CD4-positive, alpha-beta T cell (primary cell): ENCODE results near the gene CDH22. TPM values are rescaled to one million over a fixed set of nuclear protein-coding genes. Genes with fewer than 3 reads are reported as not detected.

Source experiments
- ATAC-seq: fragments of 200-7000 bp; cut with Tn5 transposase; one replicate; pipeline ENCODE4 v1.10.0; 2022; ENCODE audit warnings: mild to moderate bottlenecking; ENCODE audit not compliant: poor library complexity
- CTCF ChIA-PET: fragments of 350-600 bp; sonication (Branson Sonifier 250); formaldehyde crosslinking; loops from one replicate; lab custom pipeline; 2021; ENCODE audit warnings: antibody characterized with exemption, inconsistent platforms; lab: Charles Lee
- POLR2A ChIA-PET: fragments of 350-600 bp; sonication (Branson Sonifier 250); formaldehyde crosslinking; loops from one replicate; lab custom pipeline; 2021; ENCODE audit warnings: antibody characterized with exemption, inconsistent platforms; lab: Charles Lee
- DNase-seq, 14 experiments: peaks; one replicate each; pipeline ENCODE4 v3.0.0-alpha.2; 2013 to 2020; ENCODE audit warnings: mixed read lengths in 2 of 14
- H3K27ac ChIP-seq, 2 donors: one replicate each; pipeline versions ENCODE4 v1.5.1 to v1.7.0; 2013; ENCODE audit warnings: low read length in 2 of 2, low read depth in 1 of 2, mild to moderate bottlenecking in 1 of 2
- H3K27me3 ChIP-seq, 2 experiments: 1 replicate in 1 of 2; 2 replicates in 1 of 2; pipeline versions ENCODE4 v1.6.1 to v1.7.0; 2013; ENCODE audit warnings: low read length in 2 of 2, control low read depth in 1 of 2, mild to moderate bottlenecking in 1 of 2, moderate library complexity in 1 of 2; ENCODE audit not compliant: insufficient read depth in 2 of 2, control insufficient read depth in 1 of 2
- H3K36me3 ChIP-seq: one replicate; pipeline ENCODE4 v1.6.1; 2013; ENCODE audit warnings: low read length, control low read depth; ENCODE audit not compliant: insufficient read depth
- H3K4me1 ChIP-seq: one replicate; pipeline ENCODE4 v1.6.1; 2013; ENCODE audit warnings: low read length, control low read depth; ENCODE audit not compliant: insufficient read depth
- H3K4me3 ChIP-seq: one replicate; pipeline ENCODE4 v1.5.1; 2013; ENCODE audit warnings: mild to moderate bottlenecking, low read length, moderate library complexity
- H3K9me3 ChIP-seq, 2 experiments: 1 replicate in 1 of 2; 2 replicates in 1 of 2; pipeline versions ENCODE4 v1.6.1 to v1.7.0; 2013; ENCODE audit warnings: low read length in 2 of 2, mild to moderate bottlenecking in 2 of 2, control low read depth in 1 of 2, moderate library complexity in 1 of 2; ENCODE audit not compliant: control insufficient read depth in 1 of 2, insufficient read depth in 1 of 2
- H3K27ac Mint-ChIP-seq: one replicate; pipeline ENCODE4 v1.8.0; 2020; ENCODE audit warnings: mixed read lengths
- H3K27me3 Mint-ChIP-seq: one replicate; pipeline ENCODE4 v1.8.0; 2021; ENCODE audit warnings: mixed read lengths
- H3K36me3 Mint-ChIP-seq: one replicate; pipeline ENCODE4 v1.8.0; 2021; ENCODE audit warnings: low read depth, mixed read lengths
- H3K4me1 Mint-ChIP-seq: one replicate; pipeline ENCODE4 v1.8.0; 2021; ENCODE audit warnings: low read depth, mixed read lengths
- H3K4me3 Mint-ChIP-seq: one replicate; pipeline ENCODE4 v1.8.0; 2020; ENCODE audit warnings: mild to moderate bottlenecking, mixed read lengths
- H3K9me3 Mint-ChIP-seq: one replicate; pipeline ENCODE4 v1.8.0; 2020; ENCODE audit warnings: mixed read lengths
- intact Hi-C, 2 experiments: fragments of 100-400 bp; cut with DNase I in 1 of 2; cut with micrococcal nuclease in 1 of 2; formaldehyde crosslinking; loops; one replicate each; pipeline versions ENCODE4 v1.15.1 to v1.9.0; 2023 to 2025; cut with DNase I, micrococcal nuclease
- total RNA-seq, 174 experiments: library from RNA in 2 of 174; stranded (reverse) in 2 of 174; gene quantifications; one replicate each; pipeline ENCODE4 v1.2.3 and lab custom pipeline; 2021 to 2026
- TF ChIP-seq, protein P1 (sequence below): fragments of 200-600 bp; IDR thresholded peaks from one replicate; pipeline ENCODE4 v1.8.0; 2022; ENCODE audit warnings: antibody characterized with exemption, mild to moderate bottlenecking

The CDH22 gene
- total RNA-seq, 2 experiments from 2014 or later, result not detected

DNA sequence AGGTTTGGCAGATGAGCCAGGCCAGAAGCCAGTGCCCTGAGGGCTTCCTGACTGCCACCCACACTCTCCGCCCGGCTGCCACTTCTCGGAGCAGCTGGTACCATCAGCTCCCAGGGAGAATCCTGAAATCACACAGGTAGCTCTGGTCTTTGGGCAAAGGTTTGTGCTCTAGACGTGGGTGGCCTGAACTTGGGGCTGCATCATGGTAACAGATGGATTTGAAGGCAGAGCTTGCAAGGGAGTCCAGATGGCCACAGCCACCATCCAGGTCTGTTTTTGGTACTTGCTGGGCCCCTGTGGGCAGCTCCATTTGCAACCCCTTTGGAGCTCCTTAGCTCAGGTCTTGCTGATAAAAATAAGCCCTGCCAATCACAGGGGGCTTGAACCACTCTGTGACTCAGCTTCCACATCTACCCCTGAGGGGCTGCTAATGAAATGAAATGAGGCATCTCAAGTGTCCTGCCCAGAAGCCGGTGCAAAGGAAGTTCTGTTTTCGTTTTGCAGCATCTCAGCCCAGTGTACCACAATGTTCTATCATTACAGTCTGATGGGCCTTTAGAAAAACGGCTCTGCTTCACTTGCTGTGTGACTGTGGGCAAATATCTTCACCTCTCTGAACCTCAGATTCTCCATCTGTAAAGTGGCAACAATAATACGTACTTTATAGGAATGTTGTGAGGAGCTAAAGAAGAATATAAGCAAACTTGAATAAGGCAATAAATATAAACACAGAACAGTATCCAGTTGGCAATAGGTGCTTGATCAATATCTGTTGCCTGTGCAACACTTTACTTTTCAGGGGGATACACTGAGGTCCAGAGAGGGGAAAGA, 25.1 kb upstream of the CDH22 start:
- H3K4me1 Mint-ChIP-seq, result no peaks in the 10 kb centered on the region
- peaks cover 52% of the 10 kb centered on the region for H3K27me3 Mint-ChIP-seq
- Histone ChIP-seq H3K9me3 (peaks cover 0 to 7% of the 10 kb centered on the region in 2 experiments), H3K27ac (no peak overlapping the region), H3K27me3 (peaks cover 24 to 38% of the 10 kb centered on the region in 2 experiments), H3K4me1 (no peaks in the 10 kb centered on the region), H3K4me3 (no peak overlapping the region), H3K36me3 (no peaks in the 10 kb centered on the region)
- DNase-seq (no peak), ATAC-seq (no peak)
- TF ChIP-seq, protein P1, sequence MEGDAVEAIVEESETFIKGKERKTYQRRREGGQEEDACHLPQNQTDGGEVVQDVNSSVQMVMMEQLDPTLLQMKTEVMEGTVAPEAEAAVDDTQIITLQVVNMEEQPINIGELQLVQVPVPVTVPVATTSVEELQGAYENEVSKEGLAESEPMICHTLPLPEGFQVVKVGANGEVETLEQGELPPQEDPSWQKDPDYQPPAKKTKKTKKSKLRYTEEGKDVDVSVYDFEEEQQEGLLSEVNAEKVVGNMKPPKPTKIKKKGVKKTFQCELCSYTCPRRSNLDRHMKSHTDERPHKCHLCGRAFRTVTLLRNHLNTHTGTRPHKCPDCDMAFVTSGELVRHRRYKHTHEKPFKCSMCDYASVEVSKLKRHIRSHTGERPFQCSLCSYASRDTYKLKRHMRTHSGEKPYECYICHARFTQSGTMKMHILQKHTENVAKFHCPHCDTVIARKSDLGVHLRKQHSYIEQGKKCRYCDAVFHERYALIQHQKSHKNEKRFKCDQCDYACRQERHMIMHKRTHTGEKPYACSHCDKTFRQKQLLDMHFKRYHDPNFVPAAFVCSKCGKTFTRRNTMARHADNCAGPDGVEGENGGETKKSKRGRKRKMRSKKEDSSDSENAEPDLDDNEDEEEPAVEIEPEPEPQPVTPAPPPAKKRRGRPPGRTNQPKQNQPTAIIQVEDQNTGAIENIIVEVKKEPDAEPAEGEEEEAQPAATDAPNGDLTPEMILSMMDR, result no peak
- H3K9me3 Mint-ChIP-seq, result no peaks in the 10 kb centered on the region
- intact Hi-C loops, result no loop called here
- no peak overlapping the region for H3K27ac Mint-ChIP-seq
- ChIA-PET POLR2A (interaction anchor here (1.5 kb wide), 1 partner anchor 73 kb away, joined by 4 read pairs; the partner anchor contains the start of gene ELMO2), CTCF (no interaction called here)
- H3K36me3 Mint-ChIP-seq, result no peaks in the 10 kb centered on the region
- H3K4me3 Mint-ChIP-seq, result no peak overlapping the region

DNA sequence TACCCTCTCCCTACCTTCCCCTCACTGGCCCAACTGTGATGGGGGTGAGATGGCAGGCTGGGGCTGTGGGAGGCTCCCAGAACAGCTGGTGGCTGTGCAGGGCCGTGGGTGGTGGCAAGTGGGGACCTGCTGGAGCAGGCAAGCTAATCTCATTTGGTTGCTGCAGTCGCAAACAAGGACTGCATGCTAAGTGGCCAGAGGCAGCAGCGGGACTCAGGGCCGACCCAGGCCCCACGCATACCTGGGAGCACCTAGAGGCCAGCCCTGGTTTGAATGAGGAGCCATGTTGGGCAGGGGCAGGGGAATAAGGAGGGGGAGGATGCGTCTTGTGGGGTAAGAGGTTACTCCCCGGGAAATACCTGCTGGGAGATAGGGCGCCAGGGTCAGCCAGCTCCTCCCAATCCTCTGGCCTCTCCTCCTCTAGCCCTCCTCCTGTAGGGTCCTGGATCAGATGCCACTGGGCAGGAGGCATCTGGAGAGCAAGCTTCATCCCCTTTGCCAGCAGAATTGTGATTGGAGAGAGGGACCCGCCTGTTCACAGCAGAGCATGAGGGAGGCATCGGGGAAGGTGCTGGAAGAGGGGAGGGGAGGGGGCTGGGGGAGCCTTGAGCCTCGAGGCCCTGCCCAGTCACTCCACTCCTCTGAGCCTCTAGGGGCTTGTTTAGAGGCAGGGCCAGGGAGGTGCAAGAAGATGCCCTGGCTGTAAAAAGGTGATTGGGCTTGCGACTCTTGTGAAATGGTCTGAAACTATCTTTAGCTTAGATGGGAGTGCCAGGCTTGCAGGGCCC, 24.3 kb upstream of the CDH22 start:
- no peak overlapping the region for H3K4me3 ChIP-seq
- ATAC-seq, result no peak

More for the DNA sequence above, 24.3 kb upstream of the CDH22 start:
- no peak for DNase-seq
- no peak overlapping the region for H3K4me3 Mint-ChIP-seq
- Histone ChIP-seq H3K36me3 (no peaks in the 10 kb centered on the region), H3K9me3 (peaks cover 0 to 7% of the 10 kb centered on the region in 2 experiments), H3K27ac (no peak overlapping the region), H3K4me1 (no peaks in the 10 kb centered on the region), H3K27me3 (peaks cover 19 to 30% of the 10 kb centered on the region in 2 experiments)
- H3K36me3 Mint-ChIP-seq, result no peaks in the 10 kb centered on the region
- H3K9me3 Mint-ChIP-seq, result no peaks in the 10 kb centered on the region
- no peak overlapping the region for H3K27ac Mint-ChIP-seq
- CTCF ChIA-PET, result no interaction called here
- intact Hi-C loops, result no loop called here
- TF ChIP-seq, protein P1, result no peak
- POLR2A ChIA-PET, result interaction anchor here (1.5 kb wide), 1 partner anchor 74 kb away, joined by 4 read pairs; the partner anchor contains the start of gene ELMO2
- no peaks in the 10 kb centered on the region for H3K4me1 Mint-ChIP-seq
- H3K27me3 Mint-ChIP-seq, result peaks cover 51% of the 10 kb centered on the region
